HEK293 (cell line): Measurements from ENCODE around the gene COPZ1.

Source experiments
- BCL11A ChIP-seq: fragments of 450-650 bp; formaldehyde crosslinking; IDR thresholded peaks from 2 replicates; pipeline ENCODE4 v1.5.1; 2016; ENCODE audit warnings: low read depth, missing biosample characterization, missing genetic modification characterization
- EGR2 ChIP-seq: fragments of 450-650 bp; formaldehyde crosslinking; IDR thresholded peaks from 2 replicates; pipeline ENCODE4 v1.5.1; 2016; ENCODE audit warnings: low read depth, missing biosample characterization, missing genetic modification characterization
- GLI2 ChIP-seq: fragments of 450-650 bp; formaldehyde crosslinking; IDR thresholded peaks from 2 replicates; pipeline ENCODE4; 2017; ENCODE audit warnings: missing biosample characterization, missing genetic modification characterization, low read depth, borderline replicate concordance
- MEIS1 ChIP-seq: sonication (generic); formaldehyde crosslinking; IDR thresholded peaks from 2 replicates; pipeline ENCODE4 v1.8.1; 2022; ENCODE audit warnings: missing genetic modification reagents, mild to moderate bottlenecking, borderline replicate concordance
- MZF1 ChIP-seq: fragments of 450-650 bp; formaldehyde crosslinking; IDR thresholded peaks from 2 replicates; pipeline ENCODE4 v1.5.1; 2017; ENCODE audit warnings: missing biosample characterization, missing genetic modification characterization, borderline replicate concordance
- REPIN1 ChIP-seq: fragments of 450-650 bp; formaldehyde crosslinking; IDR thresholded peaks from 2 replicates; pipeline ENCODE4 v1.5.1; 2017; ENCODE audit warnings: missing biosample characterization, missing genetic modification characterization, low read depth
- SP7 ChIP-seq: fragments of 450-650 bp; formaldehyde crosslinking; IDR thresholded peaks from 2 replicates; pipeline ENCODE4 v1.5.1; 2016; ENCODE audit warnings: missing biosample characterization, missing genetic modification characterization
- ZEB2 ChIP-seq: fragments of 450-650 bp; formaldehyde crosslinking; IDR thresholded peaks from 2 replicates; pipeline ENCODE4 v1.5.1; 2016; ENCODE audit warnings: missing biosample characterization, missing genetic modification characterization
- ZFP3 ChIP-seq: fragments of 450-650 bp; formaldehyde crosslinking; IDR thresholded peaks from 2 replicates; pipeline ENCODE4 v1.5.1; 2016; ENCODE audit warnings: low read depth, missing biosample characterization, missing genetic modification characterization
- ZNF10 ChIP-seq: fragments of 450-650 bp; formaldehyde crosslinking; IDR thresholded peaks from 2 replicates; pipeline ENCODE4 v1.5.1; 2017; ENCODE audit warnings: missing biosample characterization, missing genetic modification characterization
- ZNF133 ChIP-seq: fragments of 450-650 bp; formaldehyde crosslinking; IDR thresholded peaks from 2 replicates; pipeline ENCODE4 v1.5.1; 2016; ENCODE audit warnings: missing biosample characterization, missing genetic modification characterization
- ZNF174 ChIP-seq: fragments of 450-650 bp; formaldehyde crosslinking; IDR thresholded peaks from 2 replicates; pipeline ENCODE4 v1.5.0; 2017; ENCODE audit warnings: missing biosample characterization, mild to moderate bottlenecking, missing genetic modification characterization
- ZNF248 ChIP-seq: fragments of 450-650 bp; formaldehyde crosslinking; IDR thresholded peaks from 2 replicates; pipeline ENCODE4 v1.5.1; 2017; ENCODE audit warnings: missing biosample characterization, missing genetic modification characterization
- ZNF335 ChIP-seq: fragments of 450-650 bp; formaldehyde crosslinking; conservative IDR thresholded peaks from 2 replicates; pipeline ENCODE4 v1.5.1; 2016; ENCODE audit warnings: missing biosample characterization, missing genetic modification characterization
- ZNF341 ChIP-seq: fragments of 450-650 bp; formaldehyde crosslinking; IDR thresholded peaks from 2 replicates; pipeline ENCODE4; 2016; ENCODE audit warnings: low read depth, missing biosample characterization, missing genetic modification characterization
- ZNF416 ChIP-seq: fragments of 450-650 bp; formaldehyde crosslinking; IDR thresholded peaks from 2 replicates; pipeline ENCODE4 v1.5.1; 2016; ENCODE audit warnings: missing biosample characterization, missing genetic modification characterization
- ZNF510 ChIP-seq: fragments of 450-650 bp; formaldehyde crosslinking; IDR thresholded peaks from 2 replicates; pipeline ENCODE4 v1.5.1; 2018; ENCODE audit warnings: mild to moderate bottlenecking, missing genetic modification characterization, missing biosample characterization; ENCODE audit not compliant: insufficient replicate concordance
- ZNF654 ChIP-seq: fragments of 450-650 bp; formaldehyde crosslinking; IDR thresholded peaks from 2 replicates; pipeline ENCODE4 v1.5.1; 2016; ENCODE audit warnings: low read depth, missing biosample characterization, missing genetic modification characterization
- ZNF701 ChIP-seq: fragments of 450-650 bp; formaldehyde crosslinking; IDR thresholded peaks from 2 replicates; pipeline ENCODE4 v1.5.1; 2016; ENCODE audit warnings: missing biosample characterization, missing genetic modification characterization
- ZNF76 ChIP-seq: fragments of 450-650 bp; formaldehyde crosslinking; IDR thresholded peaks from 2 replicates; pipeline ENCODE4; 2016; ENCODE audit warnings: low read depth, missing biosample characterization, missing genetic modification characterization, borderline replicate concordance
- ZNF776 ChIP-seq: fragments of 450-650 bp; formaldehyde crosslinking; IDR thresholded peaks from 2 replicates; pipeline ENCODE4 v1.5.0; 2017; ENCODE audit warnings: missing biosample characterization, missing genetic modification characterization, borderline replicate concordance
- ZSCAN23 ChIP-seq: fragments of 450-650 bp; formaldehyde crosslinking; IDR thresholded peaks from 2 replicates; pipeline ENCODE4 v1.5.1; 2016; ENCODE audit warnings: missing biosample characterization, missing genetic modification characterization
- ZSCAN30 ChIP-seq: fragments of 450-650 bp; IDR thresholded peaks from 2 replicates; pipeline ENCODE4 v1.5.1; 2018; ENCODE audit warnings: missing biosample characterization, mild to moderate bottlenecking, missing genetic modification characterization, moderate library complexity
- ZXDB ChIP-seq: fragments of 450-650 bp; formaldehyde crosslinking; IDR thresholded peaks from 2 replicates; pipeline ENCODE4 v1.5.1; 2016; ENCODE audit warnings: missing biosample characterization, missing genetic modification characterization
- TF ChIP-seq, protein P1 (sequence below): fragments of 450-650 bp; formaldehyde crosslinking; IDR thresholded peaks from 2 replicates; pipeline ENCODE4 v1.5.1; 2017; ENCODE audit warnings: missing biosample characterization, missing genetic modification characterization
- TF ChIP-seq, protein P2 (sequence below): fragments of 450-650 bp; formaldehyde crosslinking; IDR thresholded peaks from 2 replicates; pipeline ENCODE4 v1.5.1; 2016; ENCODE audit warnings: missing biosample characterization, missing genetic modification characterization
- TF ChIP-seq, protein P3 (sequence below): fragments of 450-650 bp; formaldehyde crosslinking; IDR thresholded peaks from 2 replicates; pipeline ENCODE4 v1.5.1; 2016; ENCODE audit warnings: missing biosample characterization, missing genetic modification characterization
- TF ChIP-seq, protein P4 (sequence below): fragments of 450-650 bp; formaldehyde crosslinking; IDR thresholded peaks from 2 replicates; pipeline ENCODE4 v1.5.1; 2017; ENCODE audit warnings: missing biosample characterization, missing genetic modification characterization
- TF ChIP-seq, protein P5 (sequence below): fragments of 450-650 bp; formaldehyde crosslinking; IDR thresholded peaks from 2 replicates; pipeline ENCODE4 v1.5.1; 2017; ENCODE audit warnings: missing biosample characterization, mild to moderate bottlenecking, missing genetic modification characterization, moderate library complexity
- TF ChIP-seq, protein P6 (sequence below): fragments of 450-650 bp; formaldehyde crosslinking; IDR thresholded peaks from 2 replicates; pipeline ENCODE4 v1.5.1; 2016; ENCODE audit warnings: missing biosample characterization, missing genetic modification characterization

COPZ1 gene

DNA sequence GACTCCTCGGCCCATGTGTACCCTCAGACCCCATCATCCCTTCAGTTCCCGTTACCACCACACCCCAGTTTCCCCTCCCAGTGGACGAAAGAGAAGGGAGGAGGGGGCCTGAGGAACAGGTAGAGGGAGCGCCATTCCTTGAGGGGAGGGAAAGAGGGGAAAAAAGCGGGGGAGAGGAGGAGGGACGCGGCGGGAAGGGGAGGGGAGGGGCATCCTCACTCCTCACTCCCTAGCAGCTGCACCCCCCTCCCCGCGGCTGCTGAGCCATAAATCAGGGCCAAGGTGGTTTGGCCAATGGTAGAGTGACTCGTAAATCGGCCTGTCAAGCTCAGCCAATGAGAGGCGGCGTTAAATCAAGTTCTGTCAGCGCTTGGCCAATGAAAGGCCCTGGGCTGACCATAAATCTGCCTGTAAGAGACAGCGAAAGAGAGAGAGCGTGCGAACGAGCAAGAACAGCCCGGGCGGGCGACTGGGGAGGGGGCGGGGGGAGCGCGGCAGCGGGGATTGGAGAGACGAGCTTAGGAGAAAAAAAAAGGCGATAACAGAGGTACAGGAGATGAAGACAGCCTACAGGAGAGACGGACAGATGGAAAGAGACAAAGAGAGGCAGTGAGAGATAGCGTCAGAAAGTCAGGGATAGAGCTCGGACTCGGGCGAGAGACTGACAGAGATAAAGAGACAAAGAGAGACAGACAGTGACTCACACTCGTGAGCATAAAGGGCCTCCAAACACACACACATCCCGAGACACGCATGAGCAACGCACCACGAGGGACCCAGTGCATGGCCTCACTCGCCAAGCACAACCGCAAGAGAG is 34.2 kb downstream of the COPZ1 start (continued):
- TF ChIP-seq, protein P1, sequence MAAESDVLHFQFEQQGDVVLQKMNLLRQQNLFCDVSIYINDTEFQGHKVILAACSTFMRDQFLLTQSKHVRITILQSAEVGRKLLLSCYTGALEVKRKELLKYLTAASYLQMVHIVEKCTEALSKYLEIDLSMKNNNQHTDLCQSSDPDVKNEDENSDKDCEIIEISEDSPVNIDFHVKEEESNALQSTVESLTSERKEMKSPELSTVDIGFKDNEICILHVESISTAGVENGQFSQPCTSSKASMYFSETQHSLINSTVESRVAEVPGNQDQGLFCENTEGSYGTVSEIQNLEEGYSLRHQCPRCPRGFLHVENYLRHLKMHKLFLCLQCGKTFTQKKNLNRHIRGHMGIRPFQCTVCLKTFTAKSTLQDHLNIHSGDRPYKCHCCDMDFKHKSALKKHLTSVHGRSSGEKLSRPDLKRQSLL (tag by site-specific recombination) = no peak; the same call in none of the 2 replicates
- TF ChIP-seq ZNF174 (tag by site-specific recombination) = no peak
- TF ChIP-seq ZNF701 (tag by site-specific recombination) = no peak
- no peak for TF ChIP-seq ZNF510 (tag by site-specific recombination)
- TF ChIP-seq, protein P2, sequence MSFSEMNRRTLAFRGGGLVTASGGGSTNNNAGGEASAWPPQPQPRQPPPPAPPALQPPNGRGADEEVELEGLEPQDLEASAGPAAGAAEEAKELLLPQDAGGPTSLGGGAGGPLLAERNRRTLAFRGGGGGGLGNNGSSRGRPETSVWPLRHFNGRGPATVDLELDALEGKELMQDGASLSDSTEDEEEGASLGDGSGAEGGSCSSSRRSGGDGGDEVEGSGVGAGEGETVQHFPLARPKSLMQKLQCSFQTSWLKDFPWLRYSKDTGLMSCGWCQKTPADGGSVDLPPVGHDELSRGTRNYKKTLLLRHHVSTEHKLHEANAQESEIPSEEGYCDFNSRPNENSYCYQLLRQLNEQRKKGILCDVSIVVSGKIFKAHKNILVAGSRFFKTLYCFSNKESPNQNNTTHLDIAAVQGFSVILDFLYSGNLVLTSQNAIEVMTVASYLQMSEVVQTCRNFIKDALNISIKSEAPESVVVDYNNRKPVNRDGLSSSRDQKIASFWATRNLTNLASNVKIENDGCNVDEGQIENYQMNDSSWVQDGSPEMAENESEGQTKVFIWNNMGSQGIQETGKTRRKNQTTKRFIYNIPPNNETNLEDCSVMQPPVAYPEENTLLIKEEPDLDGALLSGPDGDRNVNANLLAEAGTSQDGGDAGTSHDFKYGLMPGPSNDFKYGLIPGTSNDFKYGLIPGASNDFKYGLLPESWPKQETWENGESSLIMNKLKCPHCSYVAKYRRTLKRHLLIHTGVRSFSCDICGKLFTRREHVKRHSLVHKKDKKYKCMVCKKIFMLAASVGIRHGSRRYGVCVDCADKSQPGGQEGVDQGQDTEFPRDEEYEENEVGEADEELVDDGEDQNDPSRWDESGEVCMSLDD (tag by site-specific recombination) = peak; percentile 93
- TF ChIP-seq MZF1 (tag by site-specific recombination) = peak; percentile 41
- peak; percentile 94 for TF ChIP-seq MEIS1 (CRISPR knock-in tag)
- TF ChIP-seq, protein P3, sequence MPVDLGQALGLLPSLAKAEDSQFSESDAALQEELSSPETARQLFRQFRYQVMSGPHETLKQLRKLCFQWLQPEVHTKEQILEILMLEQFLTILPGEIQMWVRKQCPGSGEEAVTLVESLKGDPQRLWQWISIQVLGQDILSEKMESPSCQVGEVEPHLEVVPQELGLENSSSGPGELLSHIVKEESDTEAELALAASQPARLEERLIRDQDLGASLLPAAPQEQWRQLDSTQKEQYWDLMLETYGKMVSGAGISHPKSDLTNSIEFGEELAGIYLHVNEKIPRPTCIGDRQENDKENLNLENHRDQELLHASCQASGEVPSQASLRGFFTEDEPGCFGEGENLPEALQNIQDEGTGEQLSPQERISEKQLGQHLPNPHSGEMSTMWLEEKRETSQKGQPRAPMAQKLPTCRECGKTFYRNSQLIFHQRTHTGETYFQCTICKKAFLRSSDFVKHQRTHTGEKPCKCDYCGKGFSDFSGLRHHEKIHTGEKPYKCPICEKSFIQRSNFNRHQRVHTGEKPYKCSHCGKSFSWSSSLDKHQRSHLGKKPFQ = peak; percentile 82
- TF ChIP-seq, protein P4, sequence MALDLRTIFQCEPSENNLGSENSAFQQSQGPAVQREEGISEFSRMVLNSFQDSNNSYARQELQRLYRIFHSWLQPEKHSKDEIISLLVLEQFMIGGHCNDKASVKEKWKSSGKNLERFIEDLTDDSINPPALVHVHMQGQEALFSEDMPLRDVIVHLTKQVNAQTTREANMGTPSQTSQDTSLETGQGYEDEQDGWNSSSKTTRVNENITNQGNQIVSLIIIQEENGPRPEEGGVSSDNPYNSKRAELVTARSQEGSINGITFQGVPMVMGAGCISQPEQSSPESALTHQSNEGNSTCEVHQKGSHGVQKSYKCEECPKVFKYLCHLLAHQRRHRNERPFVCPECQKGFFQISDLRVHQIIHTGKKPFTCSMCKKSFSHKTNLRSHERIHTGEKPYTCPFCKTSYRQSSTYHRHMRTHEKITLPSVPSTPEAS (tag by site-specific recombination) = peak; percentile 47; the same call in 1 of the 2 replicates
- peak; percentile 99 for TF ChIP-seq SP7 (tag by site-specific recombination)
- TF ChIP-seq ZNF341 (tag by site-specific recombination) = peak; percentile 98
- TF ChIP-seq, protein P5, sequence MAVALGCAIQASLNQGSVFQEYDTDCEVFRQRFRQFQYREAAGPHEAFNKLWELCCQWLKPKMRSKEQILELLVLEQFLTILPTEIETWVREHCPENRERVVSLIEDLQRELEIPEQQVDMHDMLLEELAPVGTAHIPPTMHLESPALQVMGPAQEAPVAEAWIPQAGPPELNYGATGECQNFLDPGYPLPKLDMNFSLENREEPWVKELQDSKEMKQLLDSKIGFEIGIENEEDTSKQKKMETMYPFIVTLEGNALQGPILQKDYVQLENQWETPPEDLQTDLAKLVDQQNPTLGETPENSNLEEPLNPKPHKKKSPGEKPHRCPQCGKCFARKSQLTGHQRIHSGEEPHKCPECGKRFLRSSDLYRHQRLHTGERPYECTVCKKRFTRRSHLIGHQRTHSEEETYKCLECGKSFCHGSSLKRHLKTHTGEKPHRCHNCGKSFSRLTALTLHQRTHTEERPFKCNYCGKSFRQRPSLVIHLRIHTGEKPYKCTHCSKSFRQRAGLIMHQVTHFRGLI (tag by site-specific recombination) = peak; percentile 70
- TF ChIP-seq ZNF654 (tag by site-specific recombination) = peak; percentile 36; the same call in 1 of the 2 replicates
- TF ChIP-seq GLI2 (tag by site-specific recombination) = no peak; the same call in 1 of the 2 replicates
- TF ChIP-seq BCL11A = peak; percentile 94
- TF ChIP-seq, protein P6, sequence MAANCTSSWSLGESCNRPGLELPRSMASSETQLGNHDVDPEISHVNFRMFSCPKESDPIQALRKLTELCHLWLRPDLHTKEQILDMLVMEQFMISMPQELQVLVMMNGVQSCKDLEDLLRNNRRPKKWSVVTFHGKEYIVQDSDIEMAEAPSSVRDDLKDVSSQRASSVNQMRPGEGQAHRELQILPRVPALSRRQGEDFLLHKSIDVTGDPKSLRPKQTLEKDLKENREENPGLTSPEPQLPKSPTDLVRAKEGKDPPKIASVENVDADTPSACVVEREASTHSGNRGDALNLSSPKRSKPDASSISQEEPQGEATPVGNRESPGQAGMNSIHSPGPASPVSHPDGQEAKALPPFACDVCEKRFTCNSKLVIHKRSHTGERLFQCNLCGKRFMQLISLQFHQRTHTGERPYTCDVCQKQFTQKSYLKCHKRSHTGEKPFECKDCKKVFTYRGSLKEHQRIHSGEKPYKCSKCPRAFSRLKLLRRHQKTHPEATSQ (tag by site-specific recombination) = no peak
- TF ChIP-seq EGR2 = peak; percentile 51; the same call in 1 of the 2 replicates
- TF ChIP-seq ZEB2 (tag by site-specific recombination) = peak; percentile 94
- peak; percentile 80; the same call in 1 of the 2 replicates for TF ChIP-seq ZSCAN30
- TF ChIP-seq ZSCAN23 (tag by site-specific recombination) = peak; percentile 92
- TF ChIP-seq ZNF335 (tag by site-specific recombination) = peak; percentile 99
- 0 out of 2 replicates have a peak, but pooled peaks have one; percentile 11 for TF ChIP-seq REPIN1 (tag by site-specific recombination)
- no peak for TF ChIP-seq ZNF133 (tag by site-specific recombination)
- TF ChIP-seq ZXDB (tag by site-specific recombination) = peak; percentile 98
- peak; percentile 88 for TF ChIP-seq ZNF76 (tag by site-specific recombination)
- TF ChIP-seq ZNF776 (tag by site-specific recombination) = no peak
- TF ChIP-seq ZNF416 (tag by site-specific recombination) = no peak
- TF ChIP-seq ZFP3 (tag by site-specific recombination) = no peak; the same call in 1 of the 2 replicates
- peak; percentile 86; the same call in 1 of the 2 replicates for TF ChIP-seq ZNF10 (tag by site-specific recombination)
- TF ChIP-seq ZNF248 (tag by site-specific recombination) = no peak
